HG02623 (cell line): ENCODE results near the gene BICD1.
"Not testable (repeated sequence)": the region's sequence is repeated elsewhere in the genome, so short reads cannot be mapped to it uniquely, and the experiment has no call there.

Source experiments
- ATAC-seq: cut with Tn5 transposase; IDR thresholded peaks from one replicate; pipeline ENCODE4 v1.9.1; 2021; ENCODE audit warnings: moderate library complexity; ENCODE audit not compliant: unreplicated experiment

Gene BICD1

DNA sequence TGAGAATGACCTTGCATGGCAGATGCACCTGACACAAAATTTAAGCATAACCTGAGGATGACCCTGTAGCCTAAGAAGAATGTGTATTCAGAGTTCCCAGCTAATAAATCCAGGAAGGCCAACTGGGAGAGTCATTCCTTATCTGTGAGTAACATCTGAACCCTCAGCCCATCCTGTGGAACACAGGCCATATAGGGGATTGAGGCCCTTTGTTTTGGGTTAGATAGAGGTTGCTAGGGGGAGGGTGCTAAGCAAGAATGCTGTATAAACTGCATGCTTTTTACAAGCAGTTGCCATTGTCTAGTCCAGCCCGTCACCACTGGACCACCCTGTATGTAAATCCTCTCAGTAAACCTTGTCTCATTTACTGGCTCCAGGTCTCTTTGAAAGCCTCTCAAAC is 77.0 kb downstream of the BICD1 start:
- ATAC-seq = no peak

DNA sequence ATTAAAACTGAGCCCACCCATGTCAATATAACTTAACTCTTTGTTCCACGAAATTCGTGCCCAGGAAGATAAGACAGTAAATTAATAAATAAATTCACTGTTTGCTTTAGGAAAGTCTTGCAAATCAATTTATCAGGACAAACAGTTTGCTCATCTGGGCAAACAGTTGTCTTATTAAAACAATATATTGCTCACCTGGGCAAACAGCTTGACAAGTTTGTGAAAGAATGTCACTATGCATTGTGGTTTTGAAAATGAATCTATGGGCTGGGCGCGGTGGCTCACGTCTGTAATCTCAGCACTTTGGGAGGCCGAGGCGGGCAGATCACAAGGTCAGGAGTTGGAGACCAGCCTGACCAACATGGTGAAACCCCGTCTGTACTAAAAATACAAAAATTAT is 80.5 kb downstream of the BICD1 start:
- not testable (repeated sequence) for ATAC-seq

DNA sequence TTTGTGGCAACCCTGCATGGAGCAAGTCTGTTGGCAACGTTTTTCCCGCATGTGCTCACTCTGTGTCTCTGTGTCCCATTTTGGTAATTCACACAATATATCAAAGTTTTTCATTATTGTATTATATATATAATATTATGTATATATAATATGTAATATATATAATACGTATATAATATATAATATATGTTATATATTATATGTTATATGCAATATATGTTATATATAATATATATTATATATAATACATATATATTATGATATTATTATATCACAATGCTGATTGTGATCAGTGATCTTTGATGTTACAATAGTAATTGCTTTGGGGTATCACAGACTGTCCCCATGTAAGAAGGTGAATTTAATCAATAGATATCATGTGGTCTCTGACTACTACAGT is 84.8 kb downstream of the BICD1 start:
- ATAC-seq = no peak

DNA sequence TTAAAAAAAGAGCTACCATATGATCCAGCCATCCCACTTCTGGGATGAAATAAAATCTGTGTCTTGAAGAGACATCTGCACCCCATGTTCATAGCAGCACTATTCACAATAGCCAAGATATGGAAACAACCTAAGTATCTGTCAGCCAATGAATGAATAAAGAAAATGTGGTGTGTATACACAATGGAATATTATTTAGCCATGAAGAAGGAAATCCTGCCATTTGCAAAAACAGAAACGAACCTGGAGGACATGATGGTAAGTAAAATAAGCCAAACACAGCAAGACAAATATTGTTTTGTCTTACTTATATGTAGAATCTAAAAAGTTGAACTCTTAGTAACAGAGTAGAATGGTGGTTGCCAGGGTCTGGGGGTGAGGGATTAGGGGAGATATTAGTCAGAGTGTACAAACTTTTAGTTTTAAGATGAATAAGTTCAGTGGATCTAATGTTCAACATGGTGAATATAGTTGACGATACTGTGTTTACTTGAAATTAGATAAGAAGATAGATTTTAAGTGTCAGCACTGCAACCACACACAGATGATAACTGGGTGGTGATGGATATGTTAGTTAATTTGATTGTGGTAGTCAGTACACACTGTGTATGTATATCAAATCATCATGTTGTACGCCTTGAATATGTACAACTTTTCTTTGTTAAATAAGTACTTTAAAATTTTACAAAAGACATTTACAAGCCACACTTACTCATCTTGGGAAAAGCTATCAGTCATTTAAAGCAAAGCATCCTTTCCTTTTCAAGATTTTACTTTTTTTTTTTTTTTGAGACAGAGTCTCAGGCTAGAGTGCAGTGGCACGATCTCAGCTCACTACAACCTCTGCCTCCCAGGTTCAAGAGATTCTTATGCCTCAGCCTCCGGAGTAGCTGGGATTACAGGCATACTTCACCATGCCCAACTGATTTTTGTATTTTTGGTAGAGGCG is 89.9 kb downstream of the BICD1 start:
- no peak for ATAC-seq

DNA sequence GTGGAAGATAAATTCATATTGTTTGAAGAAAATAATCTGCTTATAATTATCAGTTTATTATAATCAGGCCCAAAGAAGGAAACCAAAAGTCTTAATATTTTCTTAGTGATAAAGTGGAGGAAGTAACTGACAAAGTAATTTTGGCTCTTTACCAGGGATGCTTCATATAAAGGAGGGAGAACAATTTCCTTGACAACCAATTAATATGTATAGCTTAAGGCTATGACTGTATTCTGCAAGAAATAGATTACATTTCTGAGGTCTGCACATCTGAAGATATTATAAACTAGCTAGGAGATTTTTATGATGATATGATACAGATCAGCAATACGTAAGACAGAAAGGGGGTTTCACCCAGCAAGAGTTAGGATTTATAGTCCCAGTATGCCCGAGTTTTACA is 90.8 kb downstream of the BICD1 start:
- ATAC-seq = no peak

DNA sequence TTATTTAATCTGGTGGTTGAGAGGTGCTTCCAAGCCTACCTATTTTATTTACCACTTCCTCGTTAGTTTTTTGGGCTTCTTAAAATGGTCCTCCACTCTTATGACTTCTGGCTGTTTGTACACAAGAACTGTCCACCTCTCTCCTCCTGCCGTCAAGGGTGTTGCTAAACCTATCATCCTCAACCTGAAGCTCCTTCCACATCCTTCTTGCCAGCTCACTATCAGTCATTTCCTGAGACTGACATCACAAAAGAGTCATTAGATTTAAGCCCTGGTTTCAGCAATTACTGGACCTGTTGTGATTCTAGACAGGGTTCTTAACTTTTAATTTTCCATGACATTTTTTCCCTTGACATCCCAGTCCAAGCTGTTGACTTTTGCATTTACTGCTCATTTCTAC is 91.9 kb downstream of the BICD1 start:
- no peak for ATAC-seq

DNA sequence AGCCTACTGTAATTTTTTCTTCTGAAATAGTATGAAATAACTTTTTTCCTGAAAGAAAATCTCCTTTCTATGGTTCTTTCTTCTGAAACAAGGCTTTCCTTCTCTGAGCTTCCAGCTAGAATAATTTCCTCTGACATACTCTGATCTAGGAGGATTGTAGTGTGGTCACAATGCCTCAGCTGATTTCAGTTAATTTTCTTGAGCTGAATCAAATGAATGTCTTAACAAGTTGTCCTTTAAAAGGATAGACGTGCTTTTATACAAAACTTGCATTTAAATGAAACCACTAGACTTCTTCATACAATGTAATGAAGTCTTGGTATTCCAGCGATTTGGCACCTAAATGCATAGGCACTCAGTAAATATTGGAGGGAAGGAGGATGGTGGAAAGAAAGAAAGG is 94.4 kb downstream of the BICD1 start:
- ATAC-seq = no peak

DNA sequence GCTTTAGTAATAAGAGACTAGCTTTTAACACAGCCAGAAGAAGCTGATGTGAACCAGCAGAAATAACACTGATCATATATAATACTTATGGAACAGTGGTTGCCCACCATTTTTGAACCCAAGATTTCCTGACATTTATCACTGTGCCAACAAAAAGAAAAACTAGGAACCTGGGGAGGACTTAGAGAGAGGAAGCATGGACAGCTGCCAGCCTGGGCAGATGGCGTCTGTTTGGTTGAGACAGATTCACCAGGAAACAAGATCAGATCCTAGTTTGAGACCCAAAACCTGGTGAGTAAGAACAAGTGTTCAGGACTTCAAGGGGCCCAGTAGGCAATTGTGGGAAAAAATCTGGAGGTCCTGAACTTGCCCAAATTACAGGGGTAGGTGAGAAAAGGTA is 95.3 kb downstream of the BICD1 start:
- ATAC-seq = no peak

DNA sequence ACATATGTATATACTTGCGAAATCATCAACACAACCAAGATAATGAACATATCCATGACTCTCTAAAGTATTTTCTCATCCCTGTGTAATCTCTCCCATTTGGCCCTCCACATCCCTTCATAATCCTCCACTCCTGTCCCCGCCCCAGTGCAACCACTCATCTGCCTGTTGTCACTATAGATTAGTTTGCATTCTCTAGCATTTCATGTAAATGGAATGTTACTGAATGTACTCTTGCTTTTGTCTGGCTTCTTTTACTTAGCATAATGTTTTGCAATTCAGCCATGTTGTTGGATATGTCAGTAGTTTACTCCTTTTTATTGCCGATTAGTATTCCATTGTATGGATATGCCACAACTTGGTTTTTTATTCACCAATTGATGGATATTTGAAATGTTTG is 99.1 kb downstream of the BICD1 start:
- ATAC-seq = no peak

DNA sequence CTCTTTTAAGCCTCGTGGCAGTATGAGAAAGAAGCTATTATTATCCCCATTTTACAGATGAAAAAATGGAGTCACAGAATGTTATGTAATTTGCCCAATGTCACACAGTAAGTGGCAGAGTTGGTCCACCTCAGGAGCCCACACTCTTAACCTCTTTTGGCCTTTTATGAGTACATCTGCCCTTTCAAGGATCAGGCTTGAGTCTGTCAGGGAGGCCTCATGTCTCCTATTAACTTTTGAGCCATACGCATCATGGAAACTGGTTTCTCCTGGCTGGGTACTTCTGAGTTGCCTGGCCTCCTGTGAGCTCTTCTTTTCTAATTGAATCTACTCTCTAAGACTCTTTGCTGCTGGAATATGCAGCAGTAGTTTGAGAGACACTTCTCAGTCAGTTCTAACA is 101.7 kb downstream of the BICD1 start:
- no peak for ATAC-seq

DNA sequence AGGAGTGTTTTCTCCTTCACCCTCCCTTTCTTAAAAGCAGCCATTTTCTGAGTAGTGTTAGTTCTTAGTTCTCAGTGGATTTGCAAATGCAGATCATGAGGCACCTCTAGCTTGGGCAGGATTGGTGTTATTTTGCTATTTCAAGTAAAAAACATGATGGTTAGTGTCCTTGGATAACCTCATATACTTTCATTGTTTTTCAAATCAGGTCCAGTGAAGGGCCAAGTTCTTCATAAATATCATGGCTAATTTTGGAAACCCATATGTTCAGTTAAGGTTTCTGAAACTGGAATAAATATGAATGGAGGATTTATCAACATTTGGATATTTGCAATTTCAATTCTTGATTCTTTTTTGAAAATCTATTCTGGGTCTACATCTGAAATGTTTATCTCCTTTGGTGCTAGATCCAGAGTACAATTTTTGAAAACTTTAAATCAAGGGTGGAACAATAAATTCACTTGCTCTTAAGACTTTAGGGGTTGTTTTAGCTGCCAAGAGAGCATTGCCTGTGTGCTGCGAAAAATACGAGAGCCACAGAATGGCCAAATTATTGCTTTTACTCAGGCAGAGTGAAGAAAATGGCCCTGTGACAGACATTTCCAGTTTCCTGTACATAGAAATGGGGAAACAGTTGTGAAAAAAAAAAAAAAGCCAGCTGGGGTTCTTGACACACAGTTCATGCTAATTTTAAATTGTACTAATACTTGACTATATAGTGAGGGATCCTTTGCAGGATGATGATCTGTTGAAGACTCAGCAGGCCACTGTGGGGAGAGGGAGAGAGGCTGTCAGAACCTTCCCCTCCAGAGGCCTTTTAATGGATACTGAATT is 104.6 kb downstream of the BICD1 start:
- ATAC-seq = no peak

DNA sequence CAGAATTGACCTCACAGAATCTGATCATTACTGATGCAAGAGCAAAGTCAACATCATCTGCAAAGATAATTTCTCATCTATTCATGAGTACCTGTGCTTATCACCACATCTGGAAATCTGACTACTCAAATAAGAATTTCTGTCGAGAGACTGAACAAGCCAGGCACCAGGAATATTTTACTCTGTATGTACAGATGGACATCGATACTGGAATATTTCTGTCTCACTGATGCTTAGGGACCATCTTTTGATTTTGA is 105.2 kb downstream of the BICD1 start:
- no peak for ATAC-seq

DNA sequence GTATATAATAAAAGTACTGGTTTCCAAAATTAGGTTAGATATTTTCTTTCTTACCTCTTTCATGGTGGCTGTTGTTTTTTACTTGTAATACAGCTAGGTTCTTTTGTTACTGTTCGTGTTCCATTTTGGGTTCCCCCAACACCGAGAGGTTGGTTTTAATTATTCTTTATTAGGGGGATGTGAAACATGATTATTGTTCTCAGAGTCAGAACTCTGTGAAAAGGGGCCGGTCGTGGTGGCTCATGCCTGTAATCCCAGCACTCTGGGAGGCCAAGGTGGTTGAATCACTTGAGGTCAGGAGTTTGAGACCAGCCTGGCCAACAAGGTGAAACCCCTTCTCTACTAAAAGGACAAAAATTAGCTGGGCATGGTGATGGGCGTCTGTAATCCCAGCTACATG is 108.1 kb downstream of the BICD1 start:
- ATAC-seq = no peak

DNA sequence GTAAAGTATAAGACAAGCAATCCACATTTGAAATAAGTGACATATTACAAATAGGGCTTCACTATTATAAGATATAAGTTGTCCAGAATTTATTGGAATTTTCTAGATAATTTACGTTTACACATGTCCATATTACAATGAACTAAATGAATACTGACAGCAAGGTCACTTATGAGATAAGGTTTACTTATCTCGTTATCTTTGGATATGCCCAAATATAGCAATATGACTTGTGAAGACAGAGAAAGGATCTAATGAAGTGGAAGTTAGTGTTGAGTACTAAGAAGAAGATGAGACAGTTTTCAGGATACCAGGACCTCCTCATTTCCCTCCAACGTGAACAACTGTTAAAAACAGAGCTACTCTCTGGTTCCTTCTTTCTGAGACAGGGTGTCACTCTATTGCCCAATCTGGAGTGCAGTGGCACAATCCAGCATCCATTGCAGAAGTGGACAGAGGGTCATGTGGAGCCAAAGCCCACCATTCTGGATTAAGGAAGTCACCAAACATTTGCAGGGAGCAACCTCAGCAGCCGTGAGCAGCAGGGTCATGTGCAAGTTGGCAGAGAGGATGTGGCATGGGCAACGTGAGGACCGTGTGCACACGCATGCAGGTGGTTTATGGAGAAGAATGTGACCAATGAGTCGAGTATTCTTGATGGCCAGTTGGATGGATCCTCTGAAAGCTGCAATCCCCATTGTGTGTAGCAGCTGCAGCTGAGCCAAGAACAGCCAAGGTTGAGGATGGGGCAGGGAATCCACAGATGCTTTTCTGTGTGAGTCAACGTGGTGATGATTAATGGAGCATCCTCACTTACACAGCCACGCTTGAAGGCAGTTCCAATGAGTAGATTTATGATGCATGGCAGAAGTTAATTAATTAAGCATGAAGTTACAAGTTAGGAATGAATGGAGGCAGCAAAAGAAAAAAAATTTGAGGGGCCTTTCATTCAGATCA is 111.0 kb downstream of the BICD1 start:
- no peak for ATAC-seq

DNA sequence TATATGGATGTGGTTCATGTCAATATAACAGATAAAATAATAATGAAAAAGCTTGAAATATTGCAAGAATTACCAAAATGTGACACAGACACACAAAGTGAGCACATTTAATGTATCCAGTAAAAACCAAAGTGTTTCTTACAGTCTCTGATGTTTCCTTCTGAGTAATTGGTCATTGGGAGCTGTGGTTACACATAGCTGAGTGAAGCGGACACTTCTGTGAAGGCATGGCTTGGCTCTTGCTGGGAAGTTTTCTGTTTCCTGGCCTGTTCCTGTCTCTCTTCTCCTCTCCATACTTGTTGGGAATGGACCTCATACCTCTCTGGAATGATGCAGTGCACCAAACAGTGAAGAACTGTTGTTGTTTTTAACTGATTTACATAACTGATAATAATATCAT is 117.3 kb downstream of the BICD1 start:
- ATAC-seq = no peak

DNA sequence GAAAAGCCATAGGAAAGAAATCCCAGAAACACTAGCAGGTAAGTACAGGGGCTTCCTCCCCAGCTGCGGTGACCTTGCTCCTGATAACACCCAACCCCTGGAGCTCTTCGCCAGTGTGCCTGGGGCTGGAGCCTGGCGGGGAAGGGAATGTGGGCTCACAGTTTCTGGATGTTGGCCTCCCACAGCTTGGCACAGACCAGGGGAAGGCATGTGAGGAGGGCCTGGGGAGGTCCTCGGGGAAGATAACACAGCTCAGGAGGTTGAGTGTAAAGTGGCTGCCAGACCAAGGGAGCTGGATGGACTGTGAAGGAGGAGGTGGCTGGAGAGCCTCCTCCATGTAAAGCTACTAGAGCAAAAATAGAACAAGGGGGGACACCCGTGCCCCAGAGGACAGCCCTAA is 120.1 kb downstream of the BICD1 start:
- no peak for ATAC-seq

DNA sequence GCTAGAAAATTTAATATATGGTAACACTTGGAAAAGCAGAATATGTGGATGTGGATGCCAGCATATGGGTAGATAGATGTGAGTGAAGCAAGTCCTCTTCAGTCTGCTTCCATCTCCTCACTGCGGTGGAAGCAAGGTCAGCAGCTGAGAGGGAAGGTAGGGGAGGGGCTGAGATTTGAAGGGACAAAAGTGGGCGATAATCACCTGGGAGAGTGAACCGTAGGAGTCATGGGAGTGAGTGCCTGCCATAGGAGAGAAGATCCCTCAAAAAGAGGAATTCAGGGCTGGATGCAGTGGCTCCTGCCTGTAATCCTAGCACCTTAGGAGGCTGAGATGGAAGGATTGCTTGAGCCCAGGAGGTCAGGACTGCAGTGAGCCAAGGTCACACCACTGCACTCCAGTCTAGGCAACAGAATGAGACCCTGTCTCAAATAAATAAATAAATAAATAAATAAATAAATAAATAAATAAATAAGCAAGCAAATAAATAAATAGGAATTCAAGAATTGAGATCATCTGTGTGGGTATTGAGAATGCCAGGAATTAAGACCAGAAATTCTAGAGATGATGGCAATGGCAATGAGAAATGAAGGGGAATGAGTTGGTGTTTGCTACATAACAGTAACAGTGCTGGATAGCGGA is 123.4 kb downstream of the BICD1 start:
- no peak for ATAC-seq

DNA sequence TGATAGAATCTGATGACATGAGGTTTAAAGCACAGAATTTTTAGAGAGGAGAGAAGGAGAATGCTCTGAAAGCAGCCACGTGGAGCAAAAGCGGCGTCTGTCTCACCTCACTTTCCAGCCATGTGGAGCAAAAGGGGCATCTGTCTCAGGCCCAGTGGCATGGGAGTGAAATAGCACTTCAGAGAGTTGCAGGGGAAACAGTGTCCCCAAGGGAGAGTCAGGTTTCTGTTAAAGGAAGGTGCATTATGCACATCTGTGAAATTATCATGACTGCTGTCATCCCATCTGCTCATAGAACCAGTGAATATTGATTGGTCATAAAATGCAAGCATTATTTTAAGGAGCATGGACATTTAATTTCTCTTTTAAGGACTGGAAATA is 124.0 kb downstream of the BICD1 start:
- no peak for ATAC-seq

DNA sequence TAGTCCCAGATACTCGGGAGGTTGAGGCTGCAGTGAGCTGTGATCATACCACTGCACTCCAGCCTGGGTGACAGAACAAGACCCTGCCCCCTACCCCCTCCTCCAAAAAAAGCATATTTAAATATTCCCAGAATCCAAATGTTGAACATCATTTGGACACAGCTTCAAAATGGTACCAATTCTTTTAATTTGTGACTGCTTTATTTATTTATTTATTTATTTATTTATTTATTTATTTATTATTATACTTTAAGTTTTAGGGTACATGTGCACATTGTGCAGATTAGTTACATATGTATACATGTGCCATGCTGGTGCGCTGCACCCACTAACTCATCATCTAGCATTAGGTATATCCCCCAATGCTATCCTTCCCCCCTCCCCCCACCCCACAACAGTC is 124.7 kb downstream of the BICD1 start:
- ATAC-seq = not testable (repeated sequence)

DNA sequence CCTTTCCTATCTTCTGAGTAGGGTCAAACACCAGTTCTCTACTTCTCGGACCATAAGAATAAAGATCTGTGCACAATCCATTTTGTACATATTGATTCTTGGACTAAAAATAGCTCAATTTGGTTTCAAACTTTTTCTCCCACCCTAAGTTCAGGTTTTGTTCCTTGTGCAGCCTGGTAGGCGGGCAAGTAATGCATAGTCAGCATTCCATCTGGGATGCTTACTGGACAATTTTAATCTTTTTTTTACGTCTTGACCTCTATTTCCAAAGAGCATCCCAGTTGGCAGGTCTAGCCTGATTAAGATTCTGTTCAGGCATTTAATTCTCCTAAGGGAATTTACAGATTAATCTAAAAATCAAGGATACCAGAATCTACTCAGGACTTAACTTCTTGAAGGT is 126.9 kb downstream of the BICD1 start:
- no peak for ATAC-seq

DNA sequence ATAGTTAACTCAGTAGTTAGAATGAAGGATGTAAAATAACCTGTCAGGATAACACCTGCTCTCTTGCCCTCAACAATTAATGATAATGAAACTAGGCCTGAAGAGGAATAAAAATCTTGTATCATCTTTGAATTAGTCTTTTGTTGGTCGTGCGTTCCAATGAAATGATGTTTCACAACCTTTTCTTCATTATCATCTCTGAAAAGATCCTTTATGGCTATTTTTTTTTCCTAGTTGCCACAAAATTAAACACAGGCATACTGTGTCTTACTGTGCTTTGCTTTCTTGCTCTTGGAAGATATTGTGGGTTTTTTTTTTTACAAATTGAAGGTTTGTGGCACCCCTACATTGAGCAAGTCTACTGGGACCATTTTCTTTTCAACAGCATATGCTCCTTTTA is 128.6 kb downstream of the BICD1 start:
- no peak for ATAC-seq
